KMS-11 (cell line): ENCODE results near the gene CSNK2A1.
A peak's percentile ranks its signal among the peaks of the same experiment; 100 is the strongest.

Source experiments
- H2AFZ ChIP-seq: fragments of 200-600 bp; sonication (generic); 2 replicates; pipeline ENCODE4 v1.6.1; 2016; ENCODE audit warnings: antibody characterized with exemption, mixed run types, low read depth
- H3K27ac ChIP-seq: fragments of 200-600 bp; sonication (generic); 2 replicates; pipeline ENCODE4 v1.6.1; 2016; ENCODE audit warnings: mild to moderate bottlenecking, mixed run types
- H3K27me3 ChIP-seq: fragments of 200-600 bp; sonication (generic); 2 replicates; pipeline ENCODE4 v1.6.1; 2017; ENCODE audit warnings: mild to moderate bottlenecking, low read depth, mixed run types, moderate library complexity; ENCODE audit not compliant: insufficient read depth
- H3K36me3 ChIP-seq: fragments of 200-600 bp; sonication (generic); 2 replicates; pipeline ENCODE4 v1.6.1; 2017; ENCODE audit warnings: mild to moderate bottlenecking, mixed run types; ENCODE audit not compliant: insufficient read depth
- H3K4me1 ChIP-seq: fragments of 200-600 bp; sonication (generic); 2 replicates; pipeline ENCODE4 v1.6.1; 2016; ENCODE audit warnings: mild to moderate bottlenecking, low read depth, mixed run types; ENCODE audit not compliant: poor library complexity, severe bottlenecking
- H3K4me2 ChIP-seq: fragments of 200-600 bp; sonication (generic); 2 replicates; pipeline ENCODE4 v1.7.0; 2016; ENCODE audit warnings: mild to moderate bottlenecking, mixed run types
- H3K4me3 ChIP-seq: fragments of 200-600 bp; sonication (generic); IDR thresholded peaks from 2 replicates; pipeline ENCODE4 v1.6.1; 2017; ENCODE audit warnings: low read depth, low read length, mixed read lengths; ENCODE audit not compliant: insufficient read depth
- H3K79me2 ChIP-seq: fragments of 200-600 bp; sonication (generic); 2 replicates; pipeline ENCODE4 v1.6.1; 2016; ENCODE audit warnings: low read depth, mixed run types; ENCODE audit not compliant: insufficient read depth
- H3K9ac ChIP-seq: fragments of 200-600 bp; sonication (generic); 2 replicates; pipeline ENCODE4 v1.6.1; 2016; ENCODE audit warnings: mild to moderate bottlenecking, mixed run types
- H4K20me1 ChIP-seq: fragments of 200-600 bp; sonication (generic); 2 replicates; pipeline ENCODE4 v1.6.1; 2016; ENCODE audit warnings: mild to moderate bottlenecking, mixed run types; ENCODE audit not compliant: insufficient read depth
- CTCF ChIP-seq: fragments of 200-600 bp; sonication (generic); conservative IDR thresholded peaks from 2 replicates; pipeline ENCODE4 v1.6.1; 2017; ENCODE audit warnings: low read depth, mild to moderate bottlenecking, antibody characterized with exemption, low read length, moderate library complexity, mixed read lengths

CSNK2A1 gene

GRCh38 chr20:561437-562231 lies 18.0 kb upstream of the CSNK2A1 start:
- Histone ChIP-seq H3K27ac (no peak overlapping the region), H3K79me2 (no peaks in the 10 kb centered on the region), H3K9ac (no peak overlapping the region), H3K27me3 (no peaks in the 10 kb centered on the region), H4K20me1 (no peaks in the 10 kb centered on the region), H2AFZ (0 out of 2 replicates have a peak overlapping the region, but pooled peaks have one; percentile 2), H3K36me3 (no peaks in the 10 kb centered on the region), H3K4me1 (no peaks in the 10 kb centered on the region), H3K4me3 (no peak overlapping the region), H3K4me2 (no peak overlapping the region)
- TF ChIP-seq CTCF, result peak; percentile 95

- no peaks in the 10 kb centered on the region for H3K27me3 ChIP-seq
- H3K27ac ChIP-seq, result no peak overlapping the region
- H3K36me3 ChIP-seq, result no peaks in the 10 kb centered on the region
- H3K4me2 ChIP-seq, result no peak overlapping the region
- no peaks in the 10 kb centered on the region for H3K79me2 ChIP-seq
- TF ChIP-seq CTCF, result no peak
- H3K4me3 ChIP-seq, result no peak overlapping the region
- no peak overlapping the region for H3K9ac ChIP-seq
- no peaks in the 10 kb centered on the region for H3K4me1 ChIP-seq
- no peak overlapping the region for H2AFZ ChIP-seq
- H4K20me1 ChIP-seq, result no peaks in the 10 kb centered on the region
Observed at GRCh38 chr20:560680-561079, 17.1 kb upstream of the CSNK2A1 start.

GRCh38 chr20:558117-558516 lies 14.5 kb upstream of the CSNK2A1 start:
- Histone ChIP-seq H2AFZ (no peak overlapping the region), H3K27ac (no peak overlapping the region), H3K27me3 (no peaks in the 10 kb centered on the region), H3K9ac (no peak overlapping the region), H3K36me3 (no peaks in the 10 kb centered on the region), H4K20me1 (no peaks in the 10 kb centered on the region), H3K4me1 (no peaks in the 10 kb centered on the region), H3K4me3 (no peak overlapping the region), H3K4me2 (no peak overlapping the region), H3K79me2 (no peaks in the 10 kb centered on the region)
- no peak for TF ChIP-seq CTCF

GRCh38 chr20:556984-557383 lies 13.4 kb upstream of the CSNK2A1 start:
- Histone ChIP-seq H2AFZ (no peak overlapping the region), H3K4me1 (no peaks in the 10 kb centered on the region), H3K27me3 (no peaks in the 10 kb centered on the region), H3K9ac (no peak overlapping the region), H3K36me3 (no peaks in the 10 kb centered on the region), H3K27ac (no peak overlapping the region), H3K4me3 (no peak overlapping the region), H4K20me1 (no peaks in the 10 kb centered on the region), H3K79me2 (no peaks in the 10 kb centered on the region), H3K4me2 (no peak overlapping the region)
- TF ChIP-seq CTCF, result no peak
